Measurements from ENCODE around the gene MPP1.

- TF ChIP-seq CTCF (IDR thresholded peaks at IDR 0.05) (no peak), POLR2A (IDR thresholded peaks at IDR 0.05) (no peak), EP300 (IDR thresholded peaks at IDR 0.05) (no peak)
Measured at GRCh38 chrX:154737136-154737535, 68.1 kb downstream of the MPP1 start.
